ENCODE results near the gene CST7.
A peak's percentile ranks its signal among the peaks of the same experiment; 100 is the strongest.
"Not testable (repeated sequence)": the region's sequence is repeated elsewhere in the genome, so short reads cannot be mapped to it uniquely, and the experiment has no call there.

Gene CST7

DNA sequence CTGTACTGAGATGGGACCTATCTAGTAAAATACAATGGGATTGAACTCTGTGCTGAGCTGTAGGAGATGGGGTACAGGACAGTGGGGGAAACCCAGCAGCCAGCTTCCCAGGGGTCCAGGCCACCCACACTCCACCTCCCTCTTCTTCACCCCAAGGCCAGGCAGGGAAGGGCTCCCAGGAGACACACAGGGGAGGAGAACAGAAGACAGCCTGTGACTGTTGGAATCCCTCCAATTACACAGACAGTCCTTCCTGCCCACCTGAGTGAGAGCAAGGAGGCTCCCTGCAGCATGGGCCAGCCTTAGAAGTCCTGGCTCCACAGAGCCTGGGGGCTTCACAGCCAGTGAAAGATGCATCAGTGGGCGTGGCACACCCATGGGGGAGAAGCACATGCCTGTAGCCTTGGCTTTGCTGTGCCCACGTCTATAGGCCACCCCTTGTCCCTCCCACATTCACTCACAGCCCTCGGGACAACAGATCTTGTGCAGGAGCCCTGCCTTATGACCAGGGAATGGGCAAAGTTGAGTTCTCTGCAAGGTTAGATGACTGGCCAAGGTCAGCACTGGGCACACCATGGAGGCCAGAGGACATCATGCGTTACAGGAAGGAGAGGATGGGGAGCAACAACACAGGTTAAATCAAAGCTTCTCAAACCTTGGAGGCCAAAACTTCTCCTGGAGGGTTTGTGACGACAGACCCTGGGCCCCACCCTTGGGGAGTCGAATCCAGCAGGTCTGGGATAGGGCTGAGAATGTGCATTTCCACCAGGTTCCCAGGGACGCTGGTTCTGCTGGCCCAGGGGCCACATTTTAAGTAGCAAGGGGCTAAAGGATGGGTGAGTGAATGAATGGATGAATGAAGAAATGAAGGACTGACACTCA lies 12.3 kb upstream of the CST7 start:
- no peak overlapping the region for H3K27ac Mint-ChIP-seq
- H3K27me3 Mint-ChIP-seq, result no peaks in the 10 kb centered on the region

DNA sequence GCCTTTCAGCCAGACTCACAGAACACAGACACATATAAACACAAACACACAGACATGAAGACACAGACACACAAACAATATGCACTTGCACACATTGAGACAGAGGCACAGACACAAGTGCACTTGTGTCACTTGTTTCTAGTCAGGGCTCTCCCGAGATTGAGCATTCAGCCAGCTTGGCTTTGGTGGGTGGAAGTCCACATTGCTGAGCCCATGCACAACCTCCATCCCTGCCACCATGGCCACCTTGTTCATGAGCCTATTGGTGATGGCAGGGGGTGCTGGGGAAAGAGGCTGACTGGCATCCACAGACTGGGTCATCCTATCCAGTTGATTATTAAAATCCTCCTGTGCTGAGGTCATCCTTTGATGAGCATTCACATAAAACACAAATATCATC lies 11.5 kb upstream of the CST7 start:
- Mint-ChIP-seq H3K4me1 (ENCODE audit: low read depth) (peaks cover 6% of the 10 kb centered on the region), H3K4me3 (no peak overlapping the region), H3K27ac (no peak overlapping the region), H3K36me3 (peaks cover 10% of the 10 kb centered on the region), H3K27me3 (no peaks in the 10 kb centered on the region), H3K9me3 (ENCODE audit: low read depth) (peaks cover 7% of the 10 kb centered on the region)

More for the DNA sequence above, 12.3 kb upstream of the CST7 start:
- H3K9me3 Mint-ChIP-seq (ENCODE audit: low read depth), result peaks cover 5% of the 10 kb centered on the region
- peaks cover 7% of the 10 kb centered on the region for H3K36me3 Mint-ChIP-seq
- H3K4me3 Mint-ChIP-seq, result no peak overlapping the region
- H3K4me1 Mint-ChIP-seq (ENCODE audit: low read depth), result peaks cover 14% of the 10 kb centered on the region

DNA sequence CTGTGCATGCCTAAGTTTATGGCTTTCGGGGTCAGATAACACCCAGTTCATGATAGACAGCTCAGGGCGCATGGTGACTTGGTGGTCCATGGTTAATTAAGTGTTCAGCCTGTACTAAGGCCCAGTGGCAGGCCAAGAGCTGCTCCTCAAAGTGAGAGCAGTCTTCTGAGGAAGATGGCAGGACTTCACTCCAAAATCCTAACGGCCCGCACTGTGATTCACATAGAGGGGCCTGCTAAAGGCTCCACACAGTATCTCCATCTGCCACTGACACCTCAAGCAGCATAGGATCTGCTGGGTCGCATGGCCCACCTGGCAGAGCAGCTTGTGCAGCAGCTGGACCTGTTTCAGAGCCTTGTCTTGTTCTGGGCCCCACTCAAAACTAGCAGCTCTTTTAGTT lies 10.6 kb upstream of the CST7 start:
- Mint-ChIP-seq H3K4me1 (ENCODE audit: low read depth) (peaks cover 1% of the 10 kb centered on the region), H3K4me3 (no peak overlapping the region), H3K36me3 (peaks cover 8% of the 10 kb centered on the region), H3K27me3 (no peaks in the 10 kb centered on the region), H3K9me3 (ENCODE audit: low read depth) (peaks cover 7% of the 10 kb centered on the region), H3K27ac (no peak overlapping the region)

DNA sequence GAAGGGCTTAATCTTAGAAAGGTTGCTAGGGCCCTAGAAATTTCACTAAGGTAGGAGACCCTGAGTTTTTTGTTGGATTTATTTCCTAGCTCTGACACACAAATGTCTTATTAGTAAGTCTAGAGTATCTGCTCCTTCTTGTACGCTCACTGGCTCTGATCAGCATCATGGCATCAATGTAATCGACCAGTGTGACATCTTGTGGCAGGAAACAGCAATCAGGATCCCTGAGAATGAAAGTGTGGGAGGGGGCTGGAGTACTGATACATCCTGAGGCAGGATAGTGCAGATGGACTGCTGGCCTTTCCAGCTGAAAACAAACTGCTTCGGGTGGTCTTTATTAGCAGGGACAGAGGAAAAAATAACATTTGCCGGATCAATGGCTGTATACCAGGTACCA lies 10.0 kb upstream of the CST7 start:
- peaks cover 7% of the 10 kb centered on the region for H3K9me3 Mint-ChIP-seq (ENCODE audit: low read depth)
- H3K27me3 Mint-ChIP-seq, result no peaks in the 10 kb centered on the region
- H3K36me3 Mint-ChIP-seq, result peaks cover 8% of the 10 kb centered on the region
- H3K27ac Mint-ChIP-seq, result no peak overlapping the region
- H3K4me1 Mint-ChIP-seq (ENCODE audit: low read depth), result peaks cover 1% of the 10 kb centered on the region
- no peak overlapping the region for H3K4me3 Mint-ChIP-seq

DNA sequence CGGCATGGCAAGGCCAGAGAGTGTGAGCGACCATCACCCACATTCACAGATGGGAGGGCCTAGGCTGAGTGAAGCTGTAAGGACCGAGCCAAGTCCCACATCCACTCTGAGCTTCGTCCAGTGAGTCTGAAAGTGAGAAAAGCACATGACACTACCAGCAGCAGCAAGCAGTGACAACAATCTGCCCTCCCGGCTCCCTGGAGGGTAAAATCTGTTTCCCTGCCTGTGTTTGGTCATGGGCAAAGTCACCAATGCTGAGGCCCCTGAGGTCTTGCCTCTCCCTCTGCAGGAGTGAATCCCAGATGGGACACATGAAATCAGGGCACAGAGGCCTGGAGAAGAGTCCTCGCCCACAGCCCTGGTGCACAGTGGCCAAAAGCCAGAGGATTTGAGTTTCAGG lies 6.4 kb upstream of the CST7 start:
- Mint-ChIP-seq H3K27ac (no peak overlapping the region), H3K36me3 (peaks cover 16% of the 10 kb centered on the region), H3K4me3 (no peak overlapping the region), H3K27me3 (no peaks in the 10 kb centered on the region), H3K4me1 (ENCODE audit: low read depth) (peaks cover 9% of the 10 kb centered on the region), H3K9me3 (ENCODE audit: low read depth) (peaks cover 20% of the 10 kb centered on the region)

DNA sequence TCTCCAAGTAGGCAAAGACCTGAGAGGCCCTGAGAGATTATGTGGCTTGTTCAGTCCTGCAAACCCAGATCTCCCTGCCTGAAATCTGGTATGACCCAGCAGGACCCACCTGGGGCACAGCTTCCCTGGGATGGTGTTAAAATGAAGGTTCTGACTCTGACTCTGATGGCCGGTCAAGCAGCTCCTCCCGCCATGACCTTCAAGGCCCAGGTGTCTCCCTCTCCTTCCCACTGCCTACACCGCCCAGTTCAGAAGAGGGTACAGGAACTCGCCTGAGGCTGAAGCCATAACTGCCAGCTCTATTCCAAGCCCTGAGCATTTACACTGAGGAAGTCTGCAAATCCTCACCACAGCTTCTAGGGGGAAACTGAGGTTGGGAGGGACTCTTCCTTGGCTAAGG lies 5.9 kb upstream of the CST7 start:
- no peak overlapping the region for H3K27ac Mint-ChIP-seq
- peaks cover 20% of the 10 kb centered on the region for H3K36me3 Mint-ChIP-seq
- H3K27me3 Mint-ChIP-seq, result no peaks in the 10 kb centered on the region
- peaks cover 23% of the 10 kb centered on the region for H3K9me3 Mint-ChIP-seq (ENCODE audit: low read depth)
- H3K4me1 Mint-ChIP-seq (ENCODE audit: low read depth), result peaks cover 14% of the 10 kb centered on the region
- H3K4me3 Mint-ChIP-seq, result no peak overlapping the region

DNA sequence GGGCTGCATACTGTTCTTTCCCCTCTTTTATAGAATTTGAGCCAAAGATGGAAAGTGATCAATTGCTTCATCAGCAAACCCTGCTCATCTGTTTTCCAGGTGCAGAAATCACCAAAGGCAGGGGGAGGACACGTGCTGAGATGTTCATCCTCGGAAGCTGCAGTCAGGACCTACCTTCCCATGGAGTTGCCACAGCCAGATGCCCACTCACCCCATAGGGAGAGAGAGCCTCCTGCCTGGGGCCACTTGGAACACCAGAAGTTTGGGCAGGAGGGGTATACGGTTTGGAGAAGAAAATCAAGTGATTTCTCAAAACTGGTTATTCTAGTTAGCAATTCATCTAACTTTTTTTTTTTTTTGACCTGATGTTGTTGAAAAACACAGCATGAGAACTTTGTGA lies 5.3 kb upstream of the CST7 start:
- Mint-ChIP-seq H3K4me1 (ENCODE audit: low read depth) (peaks cover 19% of the 10 kb centered on the region), H3K4me3 (no peak overlapping the region), H3K36me3 (peaks cover 20% of the 10 kb centered on the region), H3K9me3 (ENCODE audit: low read depth) (peaks cover 23% of the 10 kb centered on the region), H3K27me3 (no peaks in the 10 kb centered on the region), H3K27ac (no peak overlapping the region)

DNA sequence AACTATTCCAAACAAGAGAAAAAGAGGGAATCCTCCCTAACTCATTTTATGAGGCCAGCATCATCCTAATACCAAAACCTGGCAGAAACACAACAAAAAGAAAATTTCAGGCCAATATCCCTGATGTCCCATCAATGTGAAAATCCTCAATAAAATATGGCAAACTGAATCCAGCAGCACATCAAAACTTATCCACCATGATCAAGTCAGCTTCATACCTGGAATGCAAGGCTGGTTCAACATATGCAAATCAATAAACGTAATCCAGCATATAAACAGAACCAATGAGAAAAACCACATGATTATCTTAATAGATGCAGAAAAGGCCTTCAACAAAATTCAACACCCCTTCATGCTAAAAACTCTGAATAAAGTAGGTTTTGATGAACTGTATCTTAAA lies 2.7 kb upstream of the CST7 start:
- H3K36me3 Mint-ChIP-seq, result peaks cover 15% of the 10 kb centered on the region
- H3K4me3 Mint-ChIP-seq, H3K27ac Mint-ChIP-seq, H3K27me3 Mint-ChIP-seq: not testable (repeated sequence)
- peaks cover 34% of the 10 kb centered on the region for H3K4me1 Mint-ChIP-seq (ENCODE audit: low read depth)
- H3K9me3 Mint-ChIP-seq (ENCODE audit: low read depth), result peaks cover 22% of the 10 kb centered on the region

DNA sequence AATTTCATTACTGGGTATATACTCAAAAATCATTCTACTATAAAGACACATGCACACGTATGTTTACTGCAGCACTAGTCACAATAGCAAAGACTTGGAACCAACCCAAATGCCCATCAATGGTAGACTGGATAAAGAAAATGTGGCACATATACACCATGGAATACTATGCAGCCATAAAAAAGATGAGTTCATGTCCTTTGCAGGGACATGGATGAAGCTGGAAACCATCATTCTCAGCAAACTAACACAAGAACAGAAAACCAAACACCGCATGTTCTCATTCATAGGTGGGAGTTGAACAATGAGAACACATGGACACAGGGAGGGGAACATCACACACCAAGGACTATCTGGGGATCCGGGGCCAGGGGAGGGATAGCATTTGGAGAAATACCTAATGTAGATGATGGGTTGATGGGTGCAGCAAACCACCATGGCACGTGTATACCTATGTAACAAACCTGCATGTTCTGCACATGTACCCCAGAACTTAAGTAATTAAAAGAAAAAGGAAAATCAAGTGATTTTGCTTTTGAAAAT lies 602 bp upstream of the CST7 start:
- H3K9me3 Mint-ChIP-seq (ENCODE audit: low read depth), result peaks cover 16% of the 10 kb centered on the region
- H3K4me1 Mint-ChIP-seq (ENCODE audit: low read depth), result peaks cover 43% of the 10 kb centered on the region
- peaks cover 12% of the 10 kb centered on the region for H3K36me3 Mint-ChIP-seq
- H3K27me3 Mint-ChIP-seq, result not testable (repeated sequence)
- H3K27ac Mint-ChIP-seq, result peak overlapping the region; percentile 94
- peak overlapping the region; percentile 77 for H3K4me3 Mint-ChIP-seq

DNA sequence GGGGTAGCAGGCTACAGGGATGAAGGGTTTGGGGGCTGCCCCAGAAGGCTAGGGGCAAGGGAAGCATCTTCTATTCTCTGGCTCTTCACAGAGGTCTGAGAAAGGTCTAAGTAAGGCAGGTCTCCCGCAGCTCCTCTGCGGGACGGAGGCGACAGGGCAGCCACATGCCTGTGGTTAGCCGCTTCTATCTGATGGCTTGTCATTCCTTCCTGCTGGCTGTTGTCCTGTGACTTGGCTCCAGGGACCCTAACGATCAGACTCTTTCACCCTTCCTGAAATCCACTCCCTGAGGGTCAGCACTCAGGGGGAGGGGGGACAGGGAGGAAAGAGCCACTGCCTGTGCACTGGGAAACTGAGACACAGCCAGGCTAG lies 673 bp downstream of the CST7 start:
- peaks cover 54% of the 10 kb centered on the region for H3K4me1 Mint-ChIP-seq (ENCODE audit: low read depth)
- H3K27me3 Mint-ChIP-seq, result no peaks in the 10 kb centered on the region
- H3K36me3 Mint-ChIP-seq, result peaks cover 12% of the 10 kb centered on the region
- H3K27ac Mint-ChIP-seq, result peak overlapping the region; percentile 94
- peaks cover 16% of the 10 kb centered on the region for H3K9me3 Mint-ChIP-seq (ENCODE audit: low read depth)
- H3K4me3 Mint-ChIP-seq, result peak overlapping the region; percentile 77

DNA sequence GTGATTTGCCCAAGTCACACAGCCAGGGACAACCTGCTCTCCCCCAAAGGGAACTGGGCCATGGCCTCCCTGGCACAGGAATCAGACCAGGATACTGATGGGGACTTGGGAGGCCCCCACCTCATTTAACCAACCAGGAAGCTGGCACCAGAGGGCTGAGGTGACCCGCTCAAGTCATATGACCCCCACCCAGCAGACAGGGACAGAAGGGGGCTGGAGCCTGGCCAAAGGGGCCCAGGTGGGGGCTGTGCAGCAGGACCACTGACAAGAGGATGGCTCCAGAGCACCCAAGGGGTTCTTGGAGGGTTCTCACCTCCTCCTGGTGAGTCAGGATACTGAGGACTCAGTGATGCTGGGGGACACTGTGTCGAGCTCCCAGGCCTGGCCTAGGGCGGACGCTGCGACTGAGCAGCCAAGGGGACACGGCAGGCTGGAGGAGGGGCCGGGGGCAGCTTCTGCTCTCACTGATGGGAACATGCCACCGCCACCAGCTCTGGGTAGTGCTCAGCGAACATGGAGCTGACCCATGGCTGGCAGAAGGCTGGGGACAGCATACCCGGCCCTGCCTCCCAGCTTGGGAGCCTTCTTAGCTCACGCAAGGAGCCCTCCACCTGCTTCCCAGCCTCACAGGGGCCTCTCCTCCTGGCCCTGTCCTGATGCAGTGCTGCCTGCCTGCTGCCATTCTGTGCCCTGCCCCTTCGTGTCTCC lies 1.2 kb downstream of the CST7 start:
- Mint-ChIP-seq H3K27ac (peak overlapping the region; percentile 94), H3K9me3 (ENCODE audit: low read depth) (peaks cover 16% of the 10 kb centered on the region), H3K4me1 (ENCODE audit: low read depth) (peaks cover 59% of the 10 kb centered on the region), H3K36me3 (peaks cover 14% of the 10 kb centered on the region), H3K4me3 (peak overlapping the region; percentile 77), H3K27me3 (no peaks in the 10 kb centered on the region)

DNA sequence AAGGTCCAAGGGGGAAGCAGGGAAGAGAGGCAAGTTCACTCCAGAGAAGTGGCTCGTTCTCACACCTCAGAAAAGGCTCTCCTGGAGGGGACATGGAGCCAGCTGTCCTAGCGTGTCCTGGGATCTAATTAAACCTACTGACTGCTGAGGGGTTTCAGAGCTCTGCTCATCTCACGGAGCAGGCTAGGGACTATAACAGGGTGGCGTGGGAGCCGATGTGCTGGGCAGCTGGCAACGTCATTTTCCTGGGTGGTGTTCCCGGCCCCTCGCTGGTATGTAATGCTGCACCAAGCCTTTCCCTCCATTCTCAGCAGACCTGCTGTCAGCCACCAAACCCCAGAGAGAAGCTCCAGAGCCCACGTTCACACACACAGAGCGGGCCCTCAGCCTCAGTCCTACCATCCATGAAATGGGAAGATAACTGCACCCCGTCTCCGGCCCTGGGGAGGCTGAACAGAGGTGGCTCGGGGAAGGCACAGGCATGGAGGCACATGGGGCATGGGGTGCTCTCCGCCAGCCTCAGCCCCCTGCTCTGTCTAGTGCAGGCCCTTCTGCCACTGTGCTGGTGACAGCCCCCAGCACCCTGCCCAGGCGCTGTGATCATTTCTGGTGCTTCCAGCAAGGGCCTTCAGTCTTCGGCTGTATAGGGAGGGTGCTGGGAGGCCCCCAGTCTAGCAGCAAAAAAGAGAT lies 1.9 kb downstream of the CST7 start:
- Mint-ChIP-seq H3K9me3 (ENCODE audit: low read depth) (peaks cover 10% of the 10 kb centered on the region), H3K27me3 (no peaks in the 10 kb centered on the region), H3K4me3 (no peak overlapping the region), H3K4me1 (ENCODE audit: low read depth) (peaks cover 60% of the 10 kb centered on the region), H3K36me3 (peaks cover 9% of the 10 kb centered on the region), H3K27ac (peak overlapping the region; percentile 46)

DNA sequence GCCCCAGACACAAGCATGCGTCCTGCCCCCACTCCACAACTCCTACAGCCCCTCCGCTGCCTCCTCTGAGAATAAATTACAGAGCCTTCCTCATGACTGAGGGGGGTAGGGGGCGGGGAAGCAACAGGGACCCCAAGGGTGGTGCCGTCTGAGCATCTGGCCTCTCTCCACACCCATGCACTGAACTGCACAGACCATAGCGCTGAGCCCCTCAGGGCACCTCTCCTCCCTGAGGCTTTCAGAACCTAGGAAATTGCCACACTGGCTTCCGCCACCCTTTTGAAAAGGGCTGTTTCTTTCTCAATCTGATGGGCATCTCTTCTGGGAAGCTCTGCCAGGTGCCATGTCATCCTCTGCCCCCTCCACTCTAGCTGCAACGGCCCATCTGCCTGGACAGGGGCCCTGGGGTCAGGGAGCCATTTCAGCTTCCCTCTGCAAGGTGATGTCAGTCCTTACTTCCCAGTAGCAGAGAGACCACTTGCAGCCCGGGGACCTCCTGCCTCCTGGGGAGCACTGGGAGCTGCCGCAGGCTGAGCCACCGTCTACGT lies 2.5 kb downstream of the CST7 start:
- peaks cover 8% of the 10 kb centered on the region for H3K36me3 Mint-ChIP-seq
- H3K4me3 Mint-ChIP-seq, result peak overlapping the region; percentile 27
- no peak overlapping the region for H3K27ac Mint-ChIP-seq
- H3K4me1 Mint-ChIP-seq (ENCODE audit: low read depth), result peaks cover 62% of the 10 kb centered on the region
- H3K9me3 Mint-ChIP-seq (ENCODE audit: low read depth), result peaks cover 9% of the 10 kb centered on the region
- H3K27me3 Mint-ChIP-seq, result no peaks in the 10 kb centered on the region

DNA sequence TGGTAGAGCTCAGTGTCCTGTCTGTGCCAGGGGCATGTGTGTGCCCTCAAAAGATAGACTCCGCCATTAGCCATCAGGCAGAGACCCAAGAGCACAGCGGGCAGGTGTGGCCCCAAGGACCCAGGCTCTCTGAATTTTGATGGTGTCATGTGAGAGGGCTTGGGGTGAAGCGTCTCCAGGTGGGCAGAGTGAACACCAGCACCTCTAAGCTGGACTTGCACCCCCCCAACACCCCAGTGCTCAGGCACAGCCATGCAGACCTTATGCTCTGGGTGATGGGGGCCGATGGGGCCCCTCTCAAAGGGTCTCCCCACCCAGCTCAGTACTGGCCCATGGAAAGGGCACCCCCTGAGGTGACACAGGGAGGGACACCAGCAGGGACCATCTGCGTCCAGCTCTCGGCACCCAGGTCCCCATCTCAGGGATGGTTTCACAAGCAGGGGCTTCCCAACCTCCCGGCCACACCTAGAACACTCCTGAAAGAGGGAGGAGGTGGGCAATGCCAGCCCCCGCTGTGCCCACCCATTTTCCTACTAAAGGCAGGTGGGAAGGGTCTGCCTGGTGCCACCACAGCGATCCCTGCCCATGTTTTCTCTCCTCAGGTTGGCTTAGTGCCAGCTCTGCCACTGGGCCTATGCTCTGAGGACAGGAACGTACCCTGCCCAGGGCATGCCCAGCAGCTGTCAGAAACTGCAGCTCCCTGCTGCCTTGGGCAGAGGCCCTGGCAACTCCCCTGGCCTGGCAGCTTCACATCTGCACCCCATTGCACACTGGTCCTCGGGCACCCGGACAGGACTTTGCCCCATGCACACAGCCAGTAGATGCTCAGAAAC lies 3.5 kb downstream of the CST7 start:
- peaks cover 58% of the 10 kb centered on the region for H3K4me1 Mint-ChIP-seq (ENCODE audit: low read depth)
- H3K27ac Mint-ChIP-seq, result peak overlapping the region; percentile 50

More for the DNA sequence above, 3.5 kb downstream of the CST7 start:
- H3K27me3 Mint-ChIP-seq, result no peaks in the 10 kb centered on the region
- no peak overlapping the region for H3K4me3 Mint-ChIP-seq
- peaks cover 4% of the 10 kb centered on the region for H3K9me3 Mint-ChIP-seq (ENCODE audit: low read depth)
- peaks cover 8% of the 10 kb centered on the region for H3K36me3 Mint-ChIP-seq

Measured in activated naive CD8-positive, alpha-beta T cell (primary cell).